Measurements from ENCODE around the gene NEU3.
"Not testable (repeated sequence)": the region's sequence is repeated elsewhere in the genome, so short reads cannot be mapped to it uniquely, and the experiment has no call there.

NEU3 gene

DNA sequence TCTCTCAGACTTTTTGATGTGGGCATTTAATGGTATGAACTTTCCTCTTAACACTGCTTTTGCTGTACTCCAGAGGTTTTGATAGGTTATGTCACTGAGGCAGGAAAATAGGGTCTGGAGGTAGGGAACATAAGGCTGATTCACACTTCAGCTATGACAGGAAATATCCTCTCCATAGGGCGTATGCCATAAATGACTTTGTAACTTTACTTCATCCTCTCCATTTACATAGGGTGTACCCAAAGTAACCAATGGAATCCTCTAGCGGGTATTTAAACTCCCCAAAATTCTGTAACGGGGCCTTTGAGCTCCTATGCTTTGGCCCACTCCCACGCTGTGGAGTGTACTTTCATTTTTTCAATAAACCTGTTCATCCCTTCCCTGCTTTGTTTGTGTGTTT lies 58.5 kb downstream of the NEU3 start:
- peaks cover 12% of the 10 kb centered on the region for H3K9me3 Mint-ChIP-seq
- H3K27ac Mint-ChIP-seq = no peak overlapping the region
- H3K36me3 Mint-ChIP-seq (ENCODE audit: low read depth) = no peaks in the 10 kb centered on the region
- TF ChIP-seq CTCF (IDR thresholded peaks at IDR 0.05) = no peak
- no peak overlapping the region for H3K4me3 Mint-ChIP-seq
- DNase-seq = no peak
- peaks cover 16% of the 10 kb centered on the region for H3K27me3 Mint-ChIP-seq (ENCODE audit: low read depth, poor library complexity)
- no peaks in the 10 kb centered on the region for H3K4me1 Mint-ChIP-seq

DNA sequence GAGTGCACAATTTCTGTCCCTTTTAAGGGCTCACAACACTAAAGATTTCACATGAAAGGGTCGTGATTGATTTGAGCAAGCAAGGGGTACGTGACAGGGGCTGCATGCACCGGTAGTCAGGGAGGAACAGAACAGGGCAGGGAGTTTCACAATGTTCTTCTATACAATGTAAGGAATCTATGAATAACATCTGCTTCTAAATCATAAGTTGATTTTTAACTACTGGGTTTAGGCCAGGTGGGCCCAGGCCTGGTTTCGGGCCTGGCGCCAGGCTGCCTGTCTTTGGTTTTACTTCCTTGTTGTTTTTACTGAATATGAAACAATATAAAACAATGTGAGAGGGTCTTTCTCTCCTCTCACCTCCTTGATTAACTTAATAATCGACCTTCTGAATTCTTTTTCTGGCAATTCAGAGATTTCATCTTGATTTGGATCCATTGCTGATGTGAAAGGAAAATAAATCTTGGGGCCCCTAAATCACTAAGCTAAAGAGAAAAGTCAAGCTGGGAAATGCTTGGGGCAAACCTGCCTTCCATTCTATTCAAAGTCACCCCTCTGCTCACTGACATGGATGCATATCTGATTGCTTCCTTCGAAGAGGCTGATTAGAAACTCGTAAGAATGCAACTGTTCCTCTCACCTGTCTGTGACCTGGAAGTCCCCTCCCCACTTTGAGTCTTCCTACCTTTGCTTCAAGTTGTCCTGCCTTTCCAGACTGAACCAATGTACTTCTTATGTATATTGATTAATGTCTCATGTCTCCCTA lies 61.0 kb downstream of the NEU3 start:
- H3K4me1 Mint-ChIP-seq; H3K27ac Mint-ChIP-seq; H3K4me3 Mint-ChIP-seq; H3K36me3 Mint-ChIP-seq (ENCODE audit: low read depth); DNase-seq: not testable (repeated sequence)
- Mint-ChIP-seq H3K27me3 (ENCODE audit: low read depth, poor library complexity) (peaks cover 19% of the 10 kb centered on the region), H3K9me3 (peaks cover 33% of the 10 kb centered on the region)

DNA sequence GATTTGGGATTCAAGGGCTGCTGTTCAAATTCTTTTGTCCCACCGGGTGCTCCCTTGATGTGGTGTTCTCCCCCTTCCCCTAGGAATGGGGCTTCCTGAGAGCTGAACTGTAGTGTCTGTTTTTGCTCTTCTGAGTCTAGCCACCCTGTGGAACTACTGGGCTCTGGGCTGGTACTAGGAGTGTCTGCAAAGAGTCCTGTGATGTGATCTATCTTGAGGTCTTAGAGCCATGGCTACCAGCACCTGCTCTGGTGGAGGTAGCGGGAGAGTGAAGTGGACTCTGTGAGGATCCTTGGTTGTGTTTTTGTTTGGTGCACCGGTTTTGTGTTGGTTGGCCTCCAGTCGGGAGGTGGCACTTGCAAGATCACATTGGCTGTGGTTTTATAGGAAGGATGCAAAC lies 61.8 kb downstream of the NEU3 start:
- TF ChIP-seq CTCF (IDR thresholded peaks at IDR 0.05) = no peak
- no peaks in the 10 kb centered on the region for H3K36me3 Mint-ChIP-seq (ENCODE audit: low read depth)
- DNase-seq = no peak

GRCh38 chr11:75051043-75051442 lies 62.3 kb downstream of the NEU3 start:
- H3K27ac Mint-ChIP-seq = no peak overlapping the region
- no peak for TF ChIP-seq CTCF (IDR thresholded peaks at IDR 0.05)
- peaks cover 15% of the 10 kb centered on the region for H3K27me3 Mint-ChIP-seq (ENCODE audit: low read depth, poor library complexity)
- no peaks in the 10 kb centered on the region for H3K4me1 Mint-ChIP-seq
- no peak overlapping the region for H3K4me3 Mint-ChIP-seq
- H3K9me3 Mint-ChIP-seq = peaks cover 33% of the 10 kb centered on the region
- DNase-seq = no peak
- H3K36me3 Mint-ChIP-seq (ENCODE audit: low read depth) = no peaks in the 10 kb centered on the region

More for the DNA sequence above, 61.8 kb downstream of the NEU3 start:
- Mint-ChIP-seq H3K4me1 (no peaks in the 10 kb centered on the region), H3K27ac (no peak overlapping the region), H3K9me3 (peaks cover 33% of the 10 kb centered on the region), H3K27me3 (ENCODE audit: low read depth, poor library complexity) (peaks cover 15% of the 10 kb centered on the region), H3K4me3 (no peak overlapping the region)

DNA sequence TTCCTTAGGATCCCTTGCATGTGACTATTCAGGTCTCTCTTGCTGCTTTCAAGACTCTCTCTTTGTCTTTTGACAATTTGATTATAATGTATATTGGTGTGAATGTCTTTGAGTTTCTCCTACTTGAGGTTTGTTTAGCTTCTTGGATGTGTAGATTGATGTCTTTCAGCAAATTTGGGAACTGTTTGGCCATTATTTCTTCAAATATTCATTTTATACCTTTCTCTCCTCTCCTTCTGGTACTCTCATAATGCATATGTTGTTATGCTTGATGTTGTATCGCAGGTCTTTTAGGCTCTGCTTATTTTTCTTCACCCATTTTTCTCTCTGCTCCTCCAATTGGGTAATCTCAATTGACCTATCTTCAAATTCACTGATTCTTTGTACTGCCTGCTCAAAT lies 63.7 kb downstream of the NEU3 start:
- no peak for TF ChIP-seq CTCF (IDR thresholded peaks at IDR 0.05)
- H3K36me3 Mint-ChIP-seq (ENCODE audit: low read depth) = no peaks in the 10 kb centered on the region
- no peak overlapping the region for H3K4me3 Mint-ChIP-seq
- H3K4me1 Mint-ChIP-seq = no peaks in the 10 kb centered on the region
- peaks cover 12% of the 10 kb centered on the region for H3K27me3 Mint-ChIP-seq (ENCODE audit: low read depth, poor library complexity)
- peaks cover 33% of the 10 kb centered on the region for H3K9me3 Mint-ChIP-seq
- DNase-seq = no peak
- no peak overlapping the region for H3K27ac Mint-ChIP-seq

GRCh38 chr11:75055511-75055910 lies 66.8 kb downstream of the NEU3 start:
- H3K27me3 Mint-ChIP-seq (ENCODE audit: low read depth, poor library complexity) = peaks cover 12% of the 10 kb centered on the region
- TF ChIP-seq CTCF (IDR thresholded peaks at IDR 0.05) = no peak

More at GRCh38 chr11:75055511-75055910, 66.8 kb downstream of the NEU3 start:
- no peak for DNase-seq
- H3K27ac Mint-ChIP-seq = no peak overlapping the region
- no peaks in the 10 kb centered on the region for H3K36me3 Mint-ChIP-seq (ENCODE audit: low read depth)
- no peaks in the 10 kb centered on the region for H3K4me1 Mint-ChIP-seq
- H3K4me3 Mint-ChIP-seq = no peak overlapping the region
- peaks cover 33% of the 10 kb centered on the region for H3K9me3 Mint-ChIP-seq
